HL-60 (cell line): ENCODE data around the gene CIC.

ENCODE experiments used
- SPI1 ChIP-seq: IDR thresholded peaks from 2 replicates; pipeline ENCODE4 v1.6.1; 2012; ENCODE audit warnings: low read depth, mild to moderate bottlenecking, borderline replicate concordance
- TF ChIP-seq, protein P1 (sequence below): IDR thresholded peaks from one replicate; pipeline ENCODE4 v1.5.1; 2011; ENCODE audit warnings: low read length, control low read depth, inconsistent platforms; ENCODE audit not compliant: insufficient read depth

DNA sequence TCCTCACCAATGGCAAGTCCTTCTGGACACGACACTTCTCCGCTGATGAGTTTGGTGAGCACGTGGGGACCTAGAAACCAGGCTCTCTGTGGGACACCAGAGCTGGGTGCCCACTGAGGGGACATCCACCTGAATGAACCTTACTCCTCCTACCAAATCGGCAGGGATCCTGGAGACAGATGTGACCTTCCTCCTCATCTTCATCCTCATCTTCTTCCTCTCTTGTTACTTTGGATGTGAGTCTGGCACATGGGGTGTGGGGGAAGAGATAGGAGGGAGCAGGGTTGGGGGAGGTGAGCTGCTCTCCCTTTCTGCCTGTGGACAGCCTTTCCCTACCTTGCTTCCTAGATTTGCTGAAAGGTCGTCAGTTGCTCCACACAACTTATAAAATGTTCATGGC lies 46.0 kb downstream of the CIC start:
- TF ChIP-seq, protein P1, sequence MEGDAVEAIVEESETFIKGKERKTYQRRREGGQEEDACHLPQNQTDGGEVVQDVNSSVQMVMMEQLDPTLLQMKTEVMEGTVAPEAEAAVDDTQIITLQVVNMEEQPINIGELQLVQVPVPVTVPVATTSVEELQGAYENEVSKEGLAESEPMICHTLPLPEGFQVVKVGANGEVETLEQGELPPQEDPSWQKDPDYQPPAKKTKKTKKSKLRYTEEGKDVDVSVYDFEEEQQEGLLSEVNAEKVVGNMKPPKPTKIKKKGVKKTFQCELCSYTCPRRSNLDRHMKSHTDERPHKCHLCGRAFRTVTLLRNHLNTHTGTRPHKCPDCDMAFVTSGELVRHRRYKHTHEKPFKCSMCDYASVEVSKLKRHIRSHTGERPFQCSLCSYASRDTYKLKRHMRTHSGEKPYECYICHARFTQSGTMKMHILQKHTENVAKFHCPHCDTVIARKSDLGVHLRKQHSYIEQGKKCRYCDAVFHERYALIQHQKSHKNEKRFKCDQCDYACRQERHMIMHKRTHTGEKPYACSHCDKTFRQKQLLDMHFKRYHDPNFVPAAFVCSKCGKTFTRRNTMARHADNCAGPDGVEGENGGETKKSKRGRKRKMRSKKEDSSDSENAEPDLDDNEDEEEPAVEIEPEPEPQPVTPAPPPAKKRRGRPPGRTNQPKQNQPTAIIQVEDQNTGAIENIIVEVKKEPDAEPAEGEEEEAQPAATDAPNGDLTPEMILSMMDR: no peak
- no peak for TF ChIP-seq SPI1
